Activated CD4-positive, CD25-positive, alpha-beta regulatory T cell treated with anti-CD3 and anti-CD28 coated beads, Interleukin-2, amount 50 U/mL, for 24 hours (primary cell): ENCODE data around the gene BTBD3.

ENCODE experiments used
- ATAC-seq, 2 donors: fragments of 150-1000 bp; cut with Tn5 transposase; one replicate each; pipeline ENCODE4 v1.10.0; 2021; ENCODE audit warnings: mild to moderate bottlenecking in 1 of 2, moderate library complexity in 1 of 2

BTBD3 gene

GRCh38 chr20:11972478-11972877 lies 54.8 kb downstream of the BTBD3 start:
- no peak for ATAC-seq
